ENCODE data around the gene YOD1.
A peak's percentile ranks its signal among the peaks of the same experiment; 100 is the strongest.

YOD1 gene

GRCh38 chr1:207072233-207072632 is 21.2 kb upstream of the YOD1 start:
- no peak for DNase-seq

GRCh38 chr1:207071426-207071825 is 20.4 kb upstream of the YOD1 start:
- no peak for DNase-seq

GRCh38 chr1:207070811-207071210 is 19.8 kb upstream of the YOD1 start:
- DNase-seq: no peak

- DNase-seq: no peak
These were observed 19.0 kb upstream of the YOD1 start for GRCh38 chr1:207069858-207070506.

- no peak for DNase-seq
These were observed 18.1 kb upstream of the YOD1 start for GRCh38 chr1:207069061-207069460.

GRCh38 chr1:207067665-207068064 is 16.7 kb upstream of the YOD1 start:
- no peak for DNase-seq

GRCh38 chr1:207067185-207067584 is 16.2 kb upstream of the YOD1 start:
- no peak for DNase-seq

GRCh38 chr1:207064561-207064960 is 13.6 kb upstream of the YOD1 start:
- no peak for DNase-seq

- DNase-seq: no peak
These were observed 12.0 kb upstream of the YOD1 start for GRCh38 chr1:207063014-207063413.

- DNase-seq: no peak
These were observed 11.1 kb upstream of the YOD1 start for GRCh38 chr1:207062058-207062457.

GRCh38 chr1:207060596-207060995 is 9.6 kb upstream of the YOD1 start:
- no peak for DNase-seq

- DNase-seq: no peak
These were observed 8.9 kb upstream of the YOD1 start for GRCh38 chr1:207059881-207060280.

- DNase-seq: no peak
These were observed 8.2 kb upstream of the YOD1 start for GRCh38 chr1:207058878-207059867.

- no peak for DNase-seq
These were observed 7.2 kb upstream of the YOD1 start for GRCh38 chr1:207058252-207058651.

GRCh38 chr1:207056673-207057072 is 5.7 kb upstream of the YOD1 start:
- no peak for DNase-seq

- DNase-seq: no peak
These were observed 4.5 kb upstream of the YOD1 start for GRCh38 chr1:207055386-207056001.

GRCh38 chr1:207054491-207054890 is 3.5 kb upstream of the YOD1 start:
- no peak for DNase-seq

GRCh38 chr1:207052911-207053769 is 2.1 kb upstream of the YOD1 start, which contains the start of gene PFKFB2:
PFKFB2 (plus strand) TSS chr1:207053275; CDS start chr1:207054718, 1,443 bp downstream.
- peak; percentile 90 for DNase-seq

- DNase-seq: peak; percentile 81
These were observed 373 bp downstream of the YOD1 start for GRCh38 chr1:207050480-207051190.

- DNase-seq: no peak
These were observed 1.0 kb downstream of the YOD1 start for GRCh38 chr1:207049974-207050391.

GRCh38 chr1:207049514-207049913 is 1.5 kb downstream of the YOD1 start:
- DNase-seq: no peak

- DNase-seq: no peak
These were observed 2.0 kb downstream of the YOD1 start for GRCh38 chr1:207049054-207049453.

All from activated CD4-positive, alpha-beta T cell treated with anti-CD3 and anti-CD28 coated beads for 1 hour (primary cell).